Prostate gland (tissue), 2 donors: ENCODE measurements around the gene PHTF2.

Source experiments
- POLR2A ChIP-seq: fragments of 450-650 bp; IDR thresholded peaks from one replicate; pipeline ENCODE4 v1.6.1; 2016; ENCODE audit warnings: antibody characterized with exemption, mild to moderate bottlenecking
- TF ChIP-seq, protein P1 (sequence below), 4 experiments: fragments of 200-600 bp in 2 of 4; fragments of 450-650 bp in 2 of 4; sonication (generic) in 2 of 4; IDR thresholded peaks; 1 replicate in 3 of 4; 2 replicates in 1 of 4; pipeline ENCODE4 v1.5.1; 2016 to 2019; ENCODE audit warnings: antibody characterized with exemption in 4 of 4, mild to moderate bottlenecking in 2 of 4, moderate library complexity in 2 of 4

- TF ChIP-seq, protein P1, sequence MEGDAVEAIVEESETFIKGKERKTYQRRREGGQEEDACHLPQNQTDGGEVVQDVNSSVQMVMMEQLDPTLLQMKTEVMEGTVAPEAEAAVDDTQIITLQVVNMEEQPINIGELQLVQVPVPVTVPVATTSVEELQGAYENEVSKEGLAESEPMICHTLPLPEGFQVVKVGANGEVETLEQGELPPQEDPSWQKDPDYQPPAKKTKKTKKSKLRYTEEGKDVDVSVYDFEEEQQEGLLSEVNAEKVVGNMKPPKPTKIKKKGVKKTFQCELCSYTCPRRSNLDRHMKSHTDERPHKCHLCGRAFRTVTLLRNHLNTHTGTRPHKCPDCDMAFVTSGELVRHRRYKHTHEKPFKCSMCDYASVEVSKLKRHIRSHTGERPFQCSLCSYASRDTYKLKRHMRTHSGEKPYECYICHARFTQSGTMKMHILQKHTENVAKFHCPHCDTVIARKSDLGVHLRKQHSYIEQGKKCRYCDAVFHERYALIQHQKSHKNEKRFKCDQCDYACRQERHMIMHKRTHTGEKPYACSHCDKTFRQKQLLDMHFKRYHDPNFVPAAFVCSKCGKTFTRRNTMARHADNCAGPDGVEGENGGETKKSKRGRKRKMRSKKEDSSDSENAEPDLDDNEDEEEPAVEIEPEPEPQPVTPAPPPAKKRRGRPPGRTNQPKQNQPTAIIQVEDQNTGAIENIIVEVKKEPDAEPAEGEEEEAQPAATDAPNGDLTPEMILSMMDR (IDR thresholded peaks at IDR 0.05): no peak
- no peak for TF ChIP-seq POLR2A
Measured at GRCh38 chr7:77866786-77867536, 68.4 kb downstream of the PHTF2 start.
